GM18861 (cell line): ENCODE results near the gene SLC2A4.

Experiments used
- ATAC-seq: cut with Tn5 transposase; IDR thresholded peaks from one replicate; pipeline ENCODE4 v1.9.1; 2021; ENCODE audit not compliant: unreplicated experiment

SLC2A4 gene

GRCh38 chr17:7296189-7296861, 14.8 kb downstream of the SLC2A4 start:
- no peak for ATAC-seq

GRCh38 chr17:7304179-7304578, 22.7 kb downstream of the SLC2A4 start:
- ATAC-seq: no peak

GRCh38 chr17:7306911-7307685, 25.6 kb downstream of the SLC2A4 start, which contains the start of gene EIF5A:
EIF5A (plus strand) TSS chr17:7307628; CDS start chr17:7309636, 2,008 bp downstream.
- peak; percentile 57 for ATAC-seq

- ATAC-seq: no peak
Measured at GRCh38 chr17:7307686-7308624, 26.4 kb downstream of the SLC2A4 start.

- no peak for ATAC-seq
Measured at GRCh38 chr17:7308625-7309433, 27.3 kb downstream of the SLC2A4 start.

- ATAC-seq: no peak
Measured at GRCh38 chr17:7309628-7310027, 28.1 kb downstream of the SLC2A4 start.

GRCh38 chr17:7311110-7311705, 29.7 kb downstream of the SLC2A4 start:
- ATAC-seq: no peak

- no peak for ATAC-seq
Measured at GRCh38 chr17:7312432-7313087, 31.0 kb downstream of the SLC2A4 start.

- ATAC-seq: no peak
Measured at GRCh38 chr17:7313088-7313889, 31.8 kb downstream of the SLC2A4 start.

GRCh38 chr17:7313890-7314718, 32.6 kb downstream of the SLC2A4 start:
- ATAC-seq: no peak

GRCh38 chr17:7314719-7315569, 33.4 kb downstream of the SLC2A4 start, which contains the start of gene GPS2:
GPS2 (minus strand) TSS chr17:7315360; CDS start chr17:7315052, 308 bp downstream.
- peak; percentile 64 for ATAC-seq

- ATAC-seq: no peak
Measured at GRCh38 chr17:7315570-7316235, 34.2 kb downstream of the SLC2A4 start.

GRCh38 chr17:7317161-7317803, 35.8 kb downstream of the SLC2A4 start:
- ATAC-seq: no peak

GRCh38 chr17:7318121-7318860, 36.8 kb downstream of the SLC2A4 start:
- ATAC-seq: no peak

- no peak for ATAC-seq
Measured at GRCh38 chr17:7321466-7321865, 39.9 kb downstream of the SLC2A4 start.
